ENCODE results near the gene AGPS.
"Not testable (repeated sequence)": the region's sequence is repeated elsewhere in the genome, so short reads cannot be mapped to it uniquely, and the experiment has no call there.

Gene AGPS

DNA sequence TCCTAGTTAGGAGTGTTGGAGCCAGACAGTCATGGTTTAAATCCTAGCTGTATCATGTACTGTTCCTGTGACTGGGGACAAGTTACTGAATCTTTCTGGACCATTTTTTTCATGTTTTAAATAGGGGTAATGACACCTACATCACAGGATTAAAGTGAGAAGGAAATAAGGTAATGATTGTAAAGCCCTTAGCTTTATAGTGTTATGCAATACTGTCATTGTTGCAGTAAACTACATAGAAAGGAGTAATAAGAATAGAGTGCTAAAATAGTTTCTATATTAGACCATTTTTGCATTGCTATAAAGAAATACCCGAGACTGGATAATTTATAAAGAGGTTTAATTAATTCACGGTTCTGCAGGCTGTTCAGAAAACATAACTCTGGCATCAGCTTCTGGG, 14.5 kb downstream of the AGPS start:
- Histone ChIP-seq H3K9ac (ENCODE audit: low read length) (no peak overlapping the region), H3K36me3 (replicated peaks; ENCODE audit: low read depth, low read length) (peaks cover 7% of the 10 kb centered on the region), H3K27ac (ENCODE audit: low read length) (no peak overlapping the region), H4K20me1 (ENCODE audit: insufficient read depth, low read length) (peaks cover 16% of the 10 kb centered on the region), H3K27me3 (ENCODE audit: low read depth, low read length) (no peaks in the 10 kb centered on the region), H3K4me1 (ENCODE audit: low read length) (no peaks in the 10 kb centered on the region), H3K4me2 (ENCODE audit: low read length) (no peak overlapping the region), H3K4me3 (ENCODE audit: low read length) (no peak overlapping the region), H3K79me2 (ENCODE audit: low read length) (peaks cover 77% of the 10 kb centered on the region), H2AFZ (ENCODE audit: low read depth, low read length) (no peak overlapping the region), H3K9me3 (ENCODE audit: insufficient read depth, low read length) (no peaks in the 10 kb centered on the region; the same call in none of the 2 replicates)
- TF ChIP-seq, protein P1, sequence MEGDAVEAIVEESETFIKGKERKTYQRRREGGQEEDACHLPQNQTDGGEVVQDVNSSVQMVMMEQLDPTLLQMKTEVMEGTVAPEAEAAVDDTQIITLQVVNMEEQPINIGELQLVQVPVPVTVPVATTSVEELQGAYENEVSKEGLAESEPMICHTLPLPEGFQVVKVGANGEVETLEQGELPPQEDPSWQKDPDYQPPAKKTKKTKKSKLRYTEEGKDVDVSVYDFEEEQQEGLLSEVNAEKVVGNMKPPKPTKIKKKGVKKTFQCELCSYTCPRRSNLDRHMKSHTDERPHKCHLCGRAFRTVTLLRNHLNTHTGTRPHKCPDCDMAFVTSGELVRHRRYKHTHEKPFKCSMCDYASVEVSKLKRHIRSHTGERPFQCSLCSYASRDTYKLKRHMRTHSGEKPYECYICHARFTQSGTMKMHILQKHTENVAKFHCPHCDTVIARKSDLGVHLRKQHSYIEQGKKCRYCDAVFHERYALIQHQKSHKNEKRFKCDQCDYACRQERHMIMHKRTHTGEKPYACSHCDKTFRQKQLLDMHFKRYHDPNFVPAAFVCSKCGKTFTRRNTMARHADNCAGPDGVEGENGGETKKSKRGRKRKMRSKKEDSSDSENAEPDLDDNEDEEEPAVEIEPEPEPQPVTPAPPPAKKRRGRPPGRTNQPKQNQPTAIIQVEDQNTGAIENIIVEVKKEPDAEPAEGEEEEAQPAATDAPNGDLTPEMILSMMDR (IDR thresholded peaks at IDR 0.05; ENCODE audit: low read depth, low read length) = no peak
- TF ChIP-seq EZH2phosphoT487 (IDR thresholded peaks at IDR 0.05; ENCODE audit: low read depth) = no peak

DNA sequence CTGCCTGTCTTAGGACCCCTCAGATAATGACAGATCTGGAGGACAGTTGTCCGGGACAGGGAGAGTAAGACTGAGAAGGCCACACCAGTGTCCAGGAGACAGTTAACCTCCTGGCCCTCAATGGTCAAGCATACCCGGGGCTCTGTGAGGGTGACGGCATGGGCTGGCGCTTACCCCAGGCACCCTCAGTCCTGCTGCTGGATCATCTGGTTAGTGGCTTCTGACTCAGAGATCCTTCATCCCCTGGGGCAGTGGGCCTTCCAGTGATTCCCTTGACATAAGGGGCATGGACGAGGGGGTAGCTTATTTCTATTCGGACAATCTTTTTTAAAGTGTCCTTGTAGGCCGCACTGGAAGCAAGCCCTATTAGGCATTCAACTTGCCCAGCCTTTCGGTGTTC, 18.1 kb downstream of the AGPS start:
- H3K79me2 ChIP-seq (ENCODE audit: low read length) = peaks cover 58% of the 10 kb centered on the region
- not testable (repeated sequence) for H3K9me3 ChIP-seq (ENCODE audit: insufficient read depth, low read length); H3K9ac ChIP-seq (ENCODE audit: low read length); H4K20me1 ChIP-seq (ENCODE audit: insufficient read depth, low read length); H3K36me3 ChIP-seq (replicated peaks; ENCODE audit: low read depth, low read length); H3K27me3 ChIP-seq (ENCODE audit: low read depth, low read length); H3K4me3 ChIP-seq (ENCODE audit: low read length); H3K27ac ChIP-seq (ENCODE audit: low read length); H3K4me1 ChIP-seq (ENCODE audit: low read length); H2AFZ ChIP-seq (ENCODE audit: low read depth, low read length); H3K4me2 ChIP-seq (ENCODE audit: low read length)

DNA sequence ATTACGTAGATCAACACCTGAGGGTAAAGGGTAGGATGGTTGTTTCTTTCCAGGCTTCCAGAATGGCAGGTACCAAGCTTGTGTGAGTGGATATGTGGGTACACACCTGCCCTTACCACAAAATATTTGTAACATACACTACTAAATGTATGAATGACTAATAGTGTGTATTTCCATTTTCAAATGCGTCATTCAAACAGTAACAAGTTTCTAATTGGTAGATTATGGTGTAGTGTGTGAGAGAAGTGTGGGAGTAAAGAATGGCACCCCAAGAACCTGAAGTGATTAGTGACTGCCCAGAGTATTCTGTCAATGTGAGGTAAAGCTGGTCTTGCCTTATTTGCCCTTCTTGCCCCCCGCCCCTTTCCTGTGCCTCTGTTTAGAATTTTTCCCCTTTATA, 21.1 kb downstream of the AGPS start:
- Histone ChIP-seq H3K79me2 (ENCODE audit: low read length) (peaks cover 36% of the 10 kb centered on the region), H3K9ac (ENCODE audit: low read length) (no peak overlapping the region), H3K27ac (ENCODE audit: low read length) (no peak overlapping the region), H4K20me1 (ENCODE audit: insufficient read depth, low read length) (peaks cover 4% of the 10 kb centered on the region; the same call in 1 of the 2 replicates), H3K27me3 (ENCODE audit: low read depth, low read length) (no peaks in the 10 kb centered on the region), H3K4me3 (ENCODE audit: low read length) (no peak overlapping the region), H3K36me3 (replicated peaks; ENCODE audit: low read depth, low read length) (peaks cover 3% of the 10 kb centered on the region), H3K4me1 (ENCODE audit: low read length) (no peaks in the 10 kb centered on the region), H2AFZ (ENCODE audit: low read depth, low read length) (no peak overlapping the region), H3K9me3 (ENCODE audit: insufficient read depth, low read length) (no peaks in the 10 kb centered on the region; the same call in 1 of the 2 replicates), H3K4me2 (ENCODE audit: low read length) (no peak overlapping the region)
- TF ChIP-seq, protein P1 (IDR thresholded peaks at IDR 0.05; ENCODE audit: low read depth, low read length) = no peak
- no peak for TF ChIP-seq EZH2phosphoT487 (IDR thresholded peaks at IDR 0.05; ENCODE audit: low read depth)

DNA sequence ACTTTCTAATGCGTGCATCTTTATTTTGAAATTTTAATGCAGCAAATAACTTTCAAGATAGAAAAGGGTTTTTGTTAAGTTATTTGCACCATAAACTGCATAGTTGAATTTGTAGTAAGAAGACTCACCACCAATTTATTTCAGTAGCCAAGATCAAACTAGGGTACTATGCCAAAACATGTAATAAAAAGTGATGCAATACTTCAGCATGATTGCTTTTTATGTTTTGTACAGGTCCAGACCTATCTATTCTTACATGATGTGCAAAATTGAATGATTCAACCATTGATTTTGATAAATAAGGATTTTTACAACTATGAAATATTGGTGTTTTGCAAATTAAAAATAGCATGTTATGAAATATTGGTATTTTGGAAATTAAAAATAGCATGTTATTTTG, 26.7 kb downstream of the AGPS start:
- TF ChIP-seq, protein P1 (IDR thresholded peaks at IDR 0.05; ENCODE audit: low read depth, low read length) = no peak
- TF ChIP-seq EZH2phosphoT487 (IDR thresholded peaks at IDR 0.05; ENCODE audit: low read depth) = no peak
- Histone ChIP-seq H3K27me3 (ENCODE audit: low read depth, low read length) (no peaks in the 10 kb centered on the region), H3K36me3 (replicated peaks; ENCODE audit: low read depth, low read length) (no peaks in the 10 kb centered on the region), H3K79me2 (ENCODE audit: low read length) (peaks cover 12% of the 10 kb centered on the region), H3K27ac (ENCODE audit: low read length) (no peak overlapping the region), H2AFZ (ENCODE audit: low read depth, low read length) (no peak overlapping the region), H3K4me2 (ENCODE audit: low read length) (no peak overlapping the region), H3K9me3 (ENCODE audit: insufficient read depth, low read length) (no peaks in the 10 kb centered on the region), H3K4me1 (ENCODE audit: low read length) (no peaks in the 10 kb centered on the region), H4K20me1 (ENCODE audit: insufficient read depth, low read length) (peaks cover 4% of the 10 kb centered on the region; the same call in 1 of the 2 replicates), H3K9ac (ENCODE audit: low read length) (no peak overlapping the region), H3K4me3 (ENCODE audit: low read length) (no peak overlapping the region)

DNA sequence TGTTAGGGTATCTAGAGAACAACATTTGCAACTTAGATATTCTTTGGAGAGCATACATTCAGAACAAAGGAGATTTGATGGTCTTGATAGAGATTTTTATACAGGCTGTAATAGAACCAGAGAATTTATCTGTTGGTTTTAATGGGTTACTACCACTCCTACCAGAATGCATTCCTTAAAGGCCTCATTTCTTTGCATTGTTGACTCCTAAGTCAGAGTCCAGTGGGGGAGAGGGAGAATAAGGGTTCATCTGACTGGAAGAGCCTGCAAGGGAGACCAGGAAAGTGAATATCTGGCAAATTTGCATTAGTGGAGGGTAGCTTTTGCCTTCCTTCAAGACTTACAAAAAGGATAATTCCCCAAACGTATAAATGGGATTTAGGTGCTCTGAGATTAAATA, 29.7 kb downstream of the AGPS start:
- Histone ChIP-seq H3K4me1 (ENCODE audit: low read length) (no peaks in the 10 kb centered on the region), H2AFZ (ENCODE audit: low read depth, low read length) (no peak overlapping the region), H3K27ac (ENCODE audit: low read length) (no peak overlapping the region), H3K9ac (ENCODE audit: low read length) (no peak overlapping the region), H3K4me3 (ENCODE audit: low read length) (no peak overlapping the region), H4K20me1 (ENCODE audit: insufficient read depth, low read length) (no peaks in the 10 kb centered on the region), H3K79me2 (ENCODE audit: low read length) (peaks cover 14% of the 10 kb centered on the region), H3K9me3 (ENCODE audit: insufficient read depth, low read length) (no peaks in the 10 kb centered on the region), H3K27me3 (ENCODE audit: low read depth, low read length) (no peaks in the 10 kb centered on the region), H3K4me2 (ENCODE audit: low read length) (no peak overlapping the region), H3K36me3 (replicated peaks; ENCODE audit: low read depth, low read length) (no peaks in the 10 kb centered on the region)
- TF ChIP-seq, protein P1 (IDR thresholded peaks at IDR 0.05; ENCODE audit: low read depth, low read length) = no peak
- TF ChIP-seq EZH2phosphoT487 (IDR thresholded peaks at IDR 0.05; ENCODE audit: low read depth) = no peak

DNA sequence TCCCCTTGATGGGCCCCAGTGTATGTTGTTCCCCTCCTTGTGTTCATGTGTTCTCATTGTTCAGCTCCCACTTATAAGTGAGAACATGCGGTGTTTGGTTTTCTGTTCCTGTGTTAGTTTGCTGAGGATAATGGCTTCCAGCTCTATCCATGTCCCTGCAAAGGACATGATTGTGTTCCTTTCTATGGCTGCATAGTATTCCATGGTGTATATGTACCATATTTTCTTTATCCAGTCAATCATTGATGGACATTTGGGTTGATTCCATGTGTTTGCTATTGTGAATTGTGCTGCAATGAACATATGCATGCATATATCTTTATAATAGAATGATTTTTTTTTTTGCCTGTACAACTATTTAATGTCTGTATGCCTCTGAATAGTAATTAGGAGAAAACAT, 31.5 kb downstream of the AGPS start:
- H2AFZ ChIP-seq (ENCODE audit: low read depth, low read length) = not testable (repeated sequence)

More for the DNA sequence above, 31.5 kb downstream of the AGPS start:
- not testable (repeated sequence) for H3K4me3 ChIP-seq (ENCODE audit: low read length); H3K36me3 ChIP-seq (replicated peaks; ENCODE audit: low read depth, low read length); H3K9ac ChIP-seq (ENCODE audit: low read length); H3K4me2 ChIP-seq (ENCODE audit: low read length); H3K27ac ChIP-seq (ENCODE audit: low read length); H3K27me3 ChIP-seq (ENCODE audit: low read depth, low read length); H3K4me1 ChIP-seq (ENCODE audit: low read length); H4K20me1 ChIP-seq (ENCODE audit: insufficient read depth, low read length); H3K9me3 ChIP-seq (ENCODE audit: insufficient read depth, low read length)
- peaks cover 19% of the 10 kb centered on the region for H3K79me2 ChIP-seq (ENCODE audit: low read length)

All from OCI-LY3 (cell line).